Measurements from ENCODE around the gene COPS8. TPM values are rescaled to one million over a fixed set of nuclear protein-coding genes. Genes with fewer than 3 reads are reported as not detected.

The COPS8 gene
- total and polyA plus RNA-seq, 2 experiments from 2014 or later = 99.7 to 139 TPM

- H3K36me3 ChIP-seq = no peaks in the 10 kb centered on the region
- H3K27ac ChIP-seq = no peak overlapping the region
- H3K27me3 ChIP-seq = no peaks in the 10 kb centered on the region
- no peak for DNase-seq (ENCODE audit: low read depth in 1 of 2, low spot score in 1 of 2)
- no peaks in the 10 kb centered on the region for H3K4me1 ChIP-seq (ENCODE audit: low read depth)
- no peaks in the 10 kb centered on the region for H3K9me3 ChIP-seq (ENCODE audit: low read depth)
- TF ChIP-seq CTCF (IDR thresholded peaks at IDR 0.05; ENCODE audit: low read depth, low read length) = no peak
- H3K4me3 ChIP-seq = no peak overlapping the region
These were observed 20.7 kb upstream of the COPS8 start for GRCh38 chr2:237065071-237065377.

DNA sequence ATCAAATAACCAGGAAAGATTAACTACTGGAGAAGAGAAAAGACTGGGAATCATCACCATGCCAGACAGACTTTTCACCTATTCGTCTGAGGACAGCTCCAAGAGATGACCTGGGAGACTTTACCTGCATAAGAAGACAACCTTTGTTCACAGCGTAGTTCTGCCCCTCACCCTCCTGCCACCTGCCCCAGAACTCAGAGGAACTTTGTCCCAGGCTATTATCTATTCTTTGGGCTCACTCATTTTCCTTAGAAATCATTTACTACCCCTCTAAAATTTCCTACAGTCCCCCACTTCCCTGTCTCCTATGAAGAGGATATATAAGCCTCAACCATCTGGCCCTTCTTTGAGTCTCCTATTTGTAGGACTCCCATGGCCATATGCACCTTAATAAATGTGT, 19.3 kb upstream of the COPS8 start:
- Histone ChIP-seq H3K9me3 (ENCODE audit: low read depth) (no peaks in the 10 kb centered on the region), H3K4me3 (no peak overlapping the region), H3K4me1 (ENCODE audit: low read depth) (no peaks in the 10 kb centered on the region), H3K36me3 (no peaks in the 10 kb centered on the region), H3K27ac (no peak overlapping the region), H3K27me3 (no peaks in the 10 kb centered on the region)
- no peak for DNase-seq (ENCODE audit: low read depth in 1 of 2, low spot score in 1 of 2)
- no peak for TF ChIP-seq CTCF (IDR thresholded peaks at IDR 0.05; ENCODE audit: low read depth, low read length)

GRCh38 chr2:237068005-237068576, 17.6 kb upstream of the COPS8 start:
- TF ChIP-seq CTCF (IDR thresholded peaks at IDR 0.05; ENCODE audit: low read depth, low read length) = peak; percentile 42
- H3K4me3 ChIP-seq = no peak overlapping the region
- H3K9me3 ChIP-seq (ENCODE audit: low read depth) = no peaks in the 10 kb centered on the region
- DNase-seq (ENCODE audit: low read depth in 1 of 2, low spot score in 1 of 2) = peak in 1 of 2 donors; percentile 63
- H3K27ac ChIP-seq = no peak overlapping the region
- H3K27me3 ChIP-seq = no peaks in the 10 kb centered on the region
- no peaks in the 10 kb centered on the region for H3K36me3 ChIP-seq
- H3K4me1 ChIP-seq (ENCODE audit: low read depth) = no peaks in the 10 kb centered on the region

- Histone ChIP-seq H3K27ac (no peak overlapping the region), H3K4me1 (ENCODE audit: low read depth) (no peaks in the 10 kb centered on the region), H3K4me3 (no peak overlapping the region), H3K9me3 (ENCODE audit: low read depth) (no peaks in the 10 kb centered on the region), H3K36me3 (no peaks in the 10 kb centered on the region), H3K27me3 (no peaks in the 10 kb centered on the region)
- TF ChIP-seq CTCF (IDR thresholded peaks at IDR 0.05; ENCODE audit: low read depth, low read length) = peak; percentile 94
- peak; percentile 76 to 77 for DNase-seq (ENCODE audit: low read depth in 1 of 2, low spot score in 1 of 2)
These were observed 13.4 kb upstream of the COPS8 start for GRCh38 chr2:237072067-237072931.

DNA sequence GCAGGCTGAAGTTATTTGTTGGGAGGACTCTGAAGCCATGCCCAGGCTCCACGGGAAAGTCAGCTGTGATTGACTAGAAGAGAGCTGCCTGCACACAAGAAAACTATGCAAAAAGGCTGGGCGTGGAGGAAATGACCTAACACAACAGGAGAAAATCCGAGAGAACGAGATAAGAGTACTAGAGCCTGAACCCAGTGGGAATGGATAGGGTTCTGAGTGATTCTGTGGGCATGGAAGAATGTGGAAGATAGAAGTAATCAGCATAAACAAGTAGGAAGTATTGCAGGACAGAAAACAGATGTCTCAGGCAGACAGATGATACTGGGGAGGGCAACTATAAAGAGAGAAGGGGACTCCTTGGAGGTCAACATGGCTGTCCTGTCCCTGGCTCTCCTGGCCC, 12.1 kb upstream of the COPS8 start:
- TF ChIP-seq CTCF (IDR thresholded peaks at IDR 0.05; ENCODE audit: low read depth, low read length) = no peak
- peak in 1 of 2 donors; percentile 89 for DNase-seq (ENCODE audit: low read depth in 1 of 2, low spot score in 1 of 2)

More for the DNA sequence above, 12.1 kb upstream of the COPS8 start:
- no peak overlapping the region for H3K27ac ChIP-seq
- H3K36me3 ChIP-seq = no peaks in the 10 kb centered on the region
- no peaks in the 10 kb centered on the region for H3K9me3 ChIP-seq (ENCODE audit: low read depth)
- no peak overlapping the region for H3K4me3 ChIP-seq
- H3K4me1 ChIP-seq (ENCODE audit: low read depth) = no peaks in the 10 kb centered on the region
- no peaks in the 10 kb centered on the region for H3K27me3 ChIP-seq
